ENCODE results near the gene LIME1.

The LIME1 gene

GRCh38 chr20:63751471-63752271, 15.2 kb downstream of the LIME1 start:
- DNase-seq = no peak

GRCh38 chr20:63752411-63753101, 16.1 kb downstream of the LIME1 start:
- no peak for DNase-seq

- no peak for DNase-seq
These were observed 16.9 kb downstream of the LIME1 start for GRCh38 chr20:63753381-63753780.

GRCh38 chr20:63754008-63754407, 17.5 kb downstream of the LIME1 start:
- no peak for DNase-seq

- DNase-seq = no peak
These were observed 19.6 kb downstream of the LIME1 start for GRCh38 chr20:63755933-63756647.

- no peak for DNase-seq
These were observed 20.2 kb downstream of the LIME1 start for GRCh38 chr20:63756648-63756991.

GRCh38 chr20:63758152-63758551, 21.7 kb downstream of the LIME1 start:
- DNase-seq = no peak

- no peak for DNase-seq
These were observed 23.0 kb downstream of the LIME1 start for GRCh38 chr20:63759377-63759901.

GRCh38 chr20:63765082-63765873, 28.8 kb downstream of the LIME1 start:
- no peak for DNase-seq

GRCh38 chr20:63765902-63766301, 29.4 kb downstream of the LIME1 start:
- DNase-seq = no peak

- DNase-seq = no peak
These were observed 30.4 kb downstream of the LIME1 start for GRCh38 chr20:63766695-63767426.

- DNase-seq = no peak
These were observed 31.0 kb downstream of the LIME1 start for GRCh38 chr20:63767456-63767855.

GRCh38 chr20:63767886-63768285, 31.4 kb downstream of the LIME1 start:
- no peak for DNase-seq

GRCh38 chr20:63768591-63769515, 32.4 kb downstream of the LIME1 start:
- DNase-seq = no peak

GRCh38 chr20:63769891-63770474, 33.5 kb downstream of the LIME1 start:
- no peak for DNase-seq

- DNase-seq = no peak
These were observed 34.7 kb downstream of the LIME1 start for GRCh38 chr20:63771046-63771707.

- DNase-seq = no peak
These were observed 36.5 kb downstream of the LIME1 start for GRCh38 chr20:63772781-63773518.

- no peak for DNase-seq
These were observed 37.2 kb downstream of the LIME1 start for GRCh38 chr20:63773571-63774241.

- DNase-seq = no peak
These were observed 37.8 kb downstream of the LIME1 start for GRCh38 chr20:63774306-63774705.
